ENCODE data around the gene TUBGCP6. TPM values are rescaled to one million over a fixed set of nuclear protein-coding genes. Genes with fewer than 3 reads are reported as not detected.
A peak's percentile ranks its signal among the peaks of the same experiment; 100 is the strongest.

The TUBGCP6 gene
- total RNA-seq, 4 donors from 2014 or later = 18.7 to 27.4 (median 19.2) TPM

GRCh38 chr22:50280022-50280707 lies 35.3 kb upstream of the TUBGCP6 start:
- H3K36me3 ChIP-seq = peaks cover 0 to 9% of the 10 kb centered on the region in 2 donors
- TF ChIP-seq POLR2A (IDR thresholded peaks at IDR 0.05) = no peak
- no peak overlapping the region for H3K27ac ChIP-seq
- no peak for DNase-seq
- no peak overlapping the region for H3K4me3 ChIP-seq
- no peaks in the 10 kb centered on the region for H3K4me1 ChIP-seq
- intact Hi-C loops (cut with DNase I; ENCODE audit: low total_unique reads) = no loop called here
- no peak for ATAC-seq
- no peaks in the 10 kb centered on the region for H3K9me3 ChIP-seq
- H3K27me3 ChIP-seq = no peaks in the 10 kb centered on the region
- in situ Hi-C loops (cut with MboI; ENCODE audit: low sequenced_read_pairs in 4 of 4) = no loop called here

DNA sequence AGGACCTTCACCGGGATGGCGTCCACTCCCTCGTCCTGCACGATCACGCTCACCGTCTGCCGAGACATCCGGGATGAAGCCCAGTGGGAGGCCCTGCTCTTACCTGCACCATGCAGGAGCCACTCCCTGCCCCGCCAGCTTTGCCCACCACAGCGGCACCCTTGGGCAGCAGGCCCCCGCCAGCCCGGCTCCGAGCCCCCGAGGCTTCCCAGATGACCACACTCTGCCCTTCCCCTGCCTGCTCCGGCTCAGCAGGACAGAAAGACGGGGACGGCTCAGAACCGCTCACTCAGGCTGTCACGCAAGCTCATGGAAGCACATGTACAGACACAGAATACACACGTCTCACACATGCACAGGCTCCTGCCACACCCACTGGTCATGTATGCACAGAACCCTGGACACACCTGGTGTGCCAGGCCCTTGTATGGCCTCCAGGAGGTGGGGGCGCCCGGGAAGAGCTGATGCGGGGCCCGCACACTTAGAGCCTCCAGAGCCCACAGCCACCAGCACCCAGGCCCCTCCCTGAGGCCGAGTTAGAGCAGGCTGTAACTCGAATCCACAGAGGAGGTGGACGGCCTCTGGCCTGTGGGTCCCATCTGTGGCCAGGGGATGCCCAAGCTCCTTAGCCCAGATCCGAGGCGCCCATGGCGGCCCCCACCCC lies 34.3 kb upstream of the TUBGCP6 start:
- DNase-seq (no peak), ATAC-seq (no peak)
- Histone ChIP-seq H3K27me3 (no peaks in the 10 kb centered on the region), H3K36me3 (peaks cover 0 to 9% of the 10 kb centered on the region in 2 donors), H3K27ac (no peak overlapping the region), H3K9me3 (no peaks in the 10 kb centered on the region), H3K4me3 (no peak overlapping the region), H3K4me1 (peaks cover 0 to 3% of the 10 kb centered on the region in 2 donors)
- in situ Hi-C loops (cut with MboI; ENCODE audit: low sequenced_read_pairs in 4 of 4) = loop anchor here in 2 of 4 donors (10.0 kb wide), 1 partner anchor 46 kb away; the partner anchor contains the start of gene DENND6B (in 2 of the 2)
- intact Hi-C loops (cut with DNase I; ENCODE audit: low total_unique reads) = loop anchor here (5.0 kb wide), 1 partner anchor 48 kb away; the partner anchor contains the start of gene DENND6B
- no peak for TF ChIP-seq POLR2A (IDR thresholded peaks at IDR 0.05)
- TF ChIP-seq, protein P1, sequence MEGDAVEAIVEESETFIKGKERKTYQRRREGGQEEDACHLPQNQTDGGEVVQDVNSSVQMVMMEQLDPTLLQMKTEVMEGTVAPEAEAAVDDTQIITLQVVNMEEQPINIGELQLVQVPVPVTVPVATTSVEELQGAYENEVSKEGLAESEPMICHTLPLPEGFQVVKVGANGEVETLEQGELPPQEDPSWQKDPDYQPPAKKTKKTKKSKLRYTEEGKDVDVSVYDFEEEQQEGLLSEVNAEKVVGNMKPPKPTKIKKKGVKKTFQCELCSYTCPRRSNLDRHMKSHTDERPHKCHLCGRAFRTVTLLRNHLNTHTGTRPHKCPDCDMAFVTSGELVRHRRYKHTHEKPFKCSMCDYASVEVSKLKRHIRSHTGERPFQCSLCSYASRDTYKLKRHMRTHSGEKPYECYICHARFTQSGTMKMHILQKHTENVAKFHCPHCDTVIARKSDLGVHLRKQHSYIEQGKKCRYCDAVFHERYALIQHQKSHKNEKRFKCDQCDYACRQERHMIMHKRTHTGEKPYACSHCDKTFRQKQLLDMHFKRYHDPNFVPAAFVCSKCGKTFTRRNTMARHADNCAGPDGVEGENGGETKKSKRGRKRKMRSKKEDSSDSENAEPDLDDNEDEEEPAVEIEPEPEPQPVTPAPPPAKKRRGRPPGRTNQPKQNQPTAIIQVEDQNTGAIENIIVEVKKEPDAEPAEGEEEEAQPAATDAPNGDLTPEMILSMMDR (IDR thresholded peaks at IDR 0.05 in 4 of 5, conservative IDR thresholded peaks at IDR 0.05 in 1 of 5) = no peak

DNA sequence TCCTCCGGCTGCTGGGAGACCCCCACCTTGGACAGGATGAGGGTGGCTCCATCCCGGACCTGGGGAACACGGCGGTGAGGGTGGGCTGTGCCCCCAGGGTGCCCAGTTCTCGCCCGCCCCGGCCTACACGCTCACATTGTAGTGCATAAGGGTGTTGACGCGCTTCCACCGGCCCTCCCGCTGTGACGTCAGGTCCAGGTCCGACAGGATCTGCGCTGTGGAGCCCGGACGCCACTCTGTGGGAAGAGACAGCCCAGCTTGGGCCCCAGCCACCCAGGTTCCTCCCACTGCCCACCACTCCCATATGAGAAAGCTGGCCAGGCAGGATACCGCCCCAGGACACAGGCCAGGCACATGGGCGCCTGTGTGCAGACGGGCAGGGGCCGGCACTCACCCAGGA lies 33.6 kb upstream of the TUBGCP6 start:
- Histone ChIP-seq H3K9me3 (no peaks in the 10 kb centered on the region), H3K27me3 (no peaks in the 10 kb centered on the region), H3K4me1 (peaks cover 0 to 4% of the 10 kb centered on the region in 2 donors), H3K36me3 (peaks cover 0 to 9% of the 10 kb centered on the region in 2 donors), H3K4me3 (no peak overlapping the region), H3K27ac (no peak overlapping the region)
- no peak for ATAC-seq
- in situ Hi-C loops (cut with MboI; ENCODE audit: low sequenced_read_pairs in 4 of 4) (loop anchor here in 2 of 4 donors (10.0 kb wide), 1 partner anchor 46 kb away; the partner anchor contains the start of gene DENND6B (in 2 of the 2)), intact Hi-C loops (cut with DNase I; ENCODE audit: low total_unique reads) (loop anchor here (5.0 kb wide), 1 partner anchor 49 kb away; the partner anchor contains the start of gene DENND6B)
- TF ChIP-seq POLR2A (IDR thresholded peaks at IDR 0.05) = no peak
- TF ChIP-seq, protein P1 (IDR thresholded peaks at IDR 0.05 in 4 of 5, conservative IDR thresholded peaks at IDR 0.05 in 1 of 5) = no peak
- DNase-seq = no peak

DNA sequence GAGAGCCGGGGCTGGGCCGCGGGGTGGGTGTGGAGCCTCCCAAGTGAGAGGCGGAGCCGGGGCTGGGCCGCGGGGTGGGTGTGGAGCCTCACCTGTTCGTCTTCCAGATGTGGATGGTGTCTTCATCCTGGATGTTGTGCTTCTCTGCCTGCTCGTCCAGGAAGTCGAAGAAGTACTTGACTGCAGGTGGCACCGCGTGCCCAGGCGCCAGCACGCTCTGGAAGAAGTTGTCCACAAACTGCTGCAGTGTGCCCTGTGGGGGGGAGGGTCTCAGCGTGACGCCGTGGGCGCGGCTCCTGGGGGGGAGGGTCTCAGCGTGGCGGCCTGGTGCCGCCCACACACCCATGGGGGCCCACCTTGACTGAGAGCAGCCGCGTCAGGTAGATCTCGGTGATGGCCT lies 32.9 kb upstream of the TUBGCP6 start:
- H3K27ac ChIP-seq = no peak overlapping the region
- H3K9me3 ChIP-seq = no peaks in the 10 kb centered on the region
- no peaks in the 10 kb centered on the region for H3K27me3 ChIP-seq
- H3K36me3 ChIP-seq = peaks cover 0 to 9% of the 10 kb centered on the region in 2 donors
- H3K4me3 ChIP-seq = no peak overlapping the region
- H3K4me1 ChIP-seq = peaks cover 0 to 4% of the 10 kb centered on the region in 2 donors
- no peak for ATAC-seq
- intact Hi-C loops (cut with DNase I; ENCODE audit: low total_unique reads) = loop anchor here (5.0 kb wide), 1 partner anchor 50 kb away; the partner anchor contains the start of gene DENND6B
- no peak for DNase-seq
- in situ Hi-C loops (cut with MboI; ENCODE audit: low sequenced_read_pairs in 4 of 4) = loop anchor here in 2 of 4 donors (10.0 kb wide), 1 partner anchor 47 kb away; the partner anchor contains the start of gene DENND6B (in 2 of the 2)
- TF ChIP-seq, protein P1 (IDR thresholded peaks at IDR 0.05 in 4 of 5, conservative IDR thresholded peaks at IDR 0.05 in 1 of 5) = no peak
- TF ChIP-seq POLR2A (IDR thresholded peaks at IDR 0.05) = no peak

GRCh38 chr22:50276143-50276542 lies 31.3 kb upstream of the TUBGCP6 start:
- ATAC-seq = peak; percentile 6 to 40
- in situ Hi-C loops (cut with MboI; ENCODE audit: low sequenced_read_pairs in 4 of 4) = loop anchor here in 2 of 4 donors (10.0 kb wide), 1 partner anchor 49 kb away; the partner anchor contains the start of gene DENND6B (in 2 of the 2)
- peaks cover 2 to 7% (median 4%) of the 10 kb centered on the region in 3 donors for H3K27me3 ChIP-seq
- H3K27ac ChIP-seq = no peak overlapping the region
- H3K9me3 ChIP-seq = no peaks in the 10 kb centered on the region
- TF ChIP-seq POLR2A (IDR thresholded peaks at IDR 0.05) = no peak
- TF ChIP-seq, protein P1 (IDR thresholded peaks at IDR 0.05 in 4 of 5, conservative IDR thresholded peaks at IDR 0.05 in 1 of 5) = peak in 2 of 5 experiments; percentile 28 to 46
- no peak overlapping the region for H3K4me3 ChIP-seq
- peaks cover 0 to 6% of the 10 kb centered on the region in 2 donors for H3K36me3 ChIP-seq
- H3K4me1 ChIP-seq = peaks cover 4 to 12% of the 10 kb centered on the region in 2 donors
- intact Hi-C loops (cut with DNase I; ENCODE audit: low total_unique reads) = loop anchor here (5.0 kb wide), 1 partner anchor 51 kb away; the partner anchor contains the start of gene DENND6B
- DNase-seq = no peak

Data from gastrocnemius medialis (tissue), 4 donors.